Peyer's patch (tissue), 4 donors: ENCODE data around the gene RIC1.

Experiments
- CTCF ChIP-seq, 6 experiments: fragments of 450-650 bp in 4 of 6; fragments of 200-600 bp in 2 of 6; sonication (generic) in 1 of 6; IDR thresholded peaks; one replicate each; pipeline ENCODE4 v1.5.1; 2017 to 2019; ENCODE audit warnings: antibody characterized with exemption in 6 of 6, mild to moderate bottlenecking in 3 of 6, moderate library complexity in 1 of 6
- POLR2A ChIP-seq, 2 donors: fragments of 450-650 bp; IDR thresholded peaks; one replicate each; pipeline ENCODE4 v1.5.1; 2017; ENCODE audit warnings: antibody characterized with exemption in 2 of 2, mild to moderate bottlenecking in 2 of 2, moderate library complexity in 2 of 2

GRCh38 chr9:5614192-5614591, 14.7 kb upstream of the RIC1 start:
- TF ChIP-seq CTCF (IDR thresholded peaks at IDR 0.05): no peak
- no peak for TF ChIP-seq POLR2A (IDR thresholded peaks at IDR 0.05)
